CD14-positive monocyte (primary cell): Measurements from ENCODE around the gene TAF4. TPM values are rescaled to one million over a fixed set of nuclear protein-coding genes. Genes with fewer than 3 reads are reported as not detected.
A peak's percentile ranks its signal among the peaks of the same experiment; 100 is the strongest.

ENCODE experiments used
- DNase-seq, 3 donors: peaks; one replicate each; pipeline ENCODE4 v3.0.0-alpha.2; 2011 to 2022
- H2AFZ ChIP-seq: 2 replicates; pipeline ENCODE4 v1.6.0; 2012; ENCODE audit warnings: mild to moderate bottlenecking, low read depth, low read length, inconsistent platforms; ENCODE audit not compliant: insufficient read depth, poor library complexity, severe bottlenecking
- H3K27ac ChIP-seq, 2 donors: 1 replicate in 1 of 2; 2 replicates in 1 of 2; pipeline ENCODE4 v1.5.1; 2012 to 2013; ENCODE audit warnings: low read length in 2 of 2, control low read depth in 1 of 2, inconsistent platforms in 1 of 2, low read depth in 1 of 2, mild to moderate bottlenecking in 1 of 2
- H3K27me3 ChIP-seq, 2 donors: one replicate each; pipeline versions ENCODE4 v1.6.0 to v1.6.1; 2011 to 2013; ENCODE audit warnings: low read length in 2 of 2; ENCODE audit not compliant: control insufficient read depth in 2 of 2, insufficient read depth in 2 of 2
- H3K36me3 ChIP-seq, 2 donors: replicated peaks in 1 of 2; 1 replicate in 1 of 2; 2 replicates in 1 of 2; pipeline versions ENCODE4 v1.5.1 to v1.6.1; 2012 to 2013; ENCODE audit warnings: low read length in 2 of 2, control low read depth in 1 of 2, inconsistent platforms in 1 of 2, mild to moderate bottlenecking in 1 of 2; ENCODE audit not compliant: insufficient read depth in 2 of 2, control insufficient read depth in 1 of 2
- H3K4me1 ChIP-seq, 2 donors: 1 replicate in 1 of 2; 2 replicates in 1 of 2; pipeline versions ENCODE4 v1.5.1 to v1.6.1; 2012 to 2013; ENCODE audit warnings: low read length in 2 of 2, control low read depth in 1 of 2, inconsistent platforms in 1 of 2, mild to moderate bottlenecking in 1 of 2, moderate library complexity in 1 of 2; ENCODE audit not compliant: insufficient read depth in 2 of 2, control insufficient read depth in 1 of 2
- H3K4me2 ChIP-seq: replicated peaks from 2 replicates; pipeline ENCODE3; 2012; ENCODE audit warnings: low read length, moderate library complexity, mild to moderate bottlenecking; ENCODE audit not compliant: poor library complexity, severe bottlenecking; ENCODE audit errors: extremely low read depth
- H3K4me3 ChIP-seq, 3 experiments: fragments of 200-600 bp in 1 of 3; sonication (generic) in 1 of 3; replicated peaks in 1 of 3; 1 replicate in 2 of 3; 2 replicates in 1 of 3; pipeline ENCODE4 v1.5.1; 2011 to 2013; ENCODE audit warnings: low read length in 3 of 3, mild to moderate bottlenecking in 3 of 3, control low read depth in 2 of 3, low read depth in 2 of 3, inconsistent platforms in 1 of 3, moderate library complexity in 1 of 3
- H3K79me2 ChIP-seq: 2 replicates; pipeline ENCODE4 v1.6.0; 2012; ENCODE audit warnings: mild to moderate bottlenecking, control low read depth, inconsistent platforms, low read length, moderate library complexity; ENCODE audit not compliant: insufficient read depth
- H3K9ac ChIP-seq: 2 replicates; pipeline ENCODE4 v1.6.0; 2017; ENCODE audit warnings: low read length, mild to moderate bottlenecking; ENCODE audit not compliant: insufficient read depth, poor library complexity, severe bottlenecking
- H3K9me3 ChIP-seq, 2 donors: replicated peaks in 1 of 2; 1 replicate in 1 of 2; 2 replicates in 1 of 2; pipeline versions ENCODE4 v1.5.1 to v1.6.1; 2012 to 2013; ENCODE audit warnings: low read length in 2 of 2, control low read depth in 1 of 2; ENCODE audit not compliant: control insufficient read depth in 1 of 2, insufficient read depth in 1 of 2
- H4K20me1 ChIP-seq: 2 replicates; pipeline ENCODE4 v1.6.0; 2012; ENCODE audit warnings: mild to moderate bottlenecking, low read length, control low read depth, moderate library complexity; ENCODE audit not compliant: insufficient read depth
- H3K27ac Mint-ChIP-seq, 7 donors: one replicate each; pipeline ENCODE4 v1.8.0; 2020; ENCODE audit warnings: mild to moderate bottlenecking in 7 of 7, mixed read lengths in 7 of 7, moderate library complexity in 6 of 7, inconsistent platforms in 2 of 7
- H3K27me3 Mint-ChIP-seq, 3 donors: one replicate each; pipeline ENCODE4 v1.8.0; 2021 to 2022; ENCODE audit warnings: low read depth in 3 of 3, mild to moderate bottlenecking in 3 of 3, mixed read lengths in 3 of 3, moderate library complexity in 3 of 3, inconsistent platforms in 1 of 3
- H3K36me3 Mint-ChIP-seq, 2 donors: one replicate each; pipeline ENCODE4 v1.8.0; 2020; ENCODE audit warnings: mixed read lengths in 2 of 2, inconsistent platforms in 1 of 2, mild to moderate bottlenecking in 1 of 2
- H3K4me1 Mint-ChIP-seq: one replicate; pipeline ENCODE4 v1.8.0; 2020; ENCODE audit warnings: mild to moderate bottlenecking, mixed read lengths
- H3K4me3 Mint-ChIP-seq, 2 donors: one replicate each; pipeline ENCODE4 v1.8.0; 2020; ENCODE audit warnings: mild to moderate bottlenecking in 2 of 2, mixed read lengths in 2 of 2, moderate library complexity in 1 of 2
- H3K9me3 Mint-ChIP-seq, 7 donors: one replicate each; pipeline ENCODE4 v1.8.0; 2020 to 2022; ENCODE audit warnings: mixed read lengths in 7 of 7, mild to moderate bottlenecking in 6 of 7, moderate library complexity in 6 of 7, inconsistent platforms in 2 of 7
- WGBS: methylation state at CpG from one replicate; pipeline ENCODE4 v1.1.5; 2013; ENCODE audit warnings: missing lambda C conversion rate; ENCODE audit not compliant: insufficient coverage; 5-methylcytosine and 5-hydroxymethylcytosine counted together
- intact Hi-C, 2 donors: fragments of 100-400 bp; cut with micrococcal nuclease; formaldehyde crosslinking; loops; one replicate each; pipeline versions ENCODE4 v1.15.0 to v1.15.1; 2023
- polyA plus RNA-seq, 3 donors: library from polyadenylated mRNA; depleted of rRNA in 1 of 3; unstranded in 2 of 3; stranded (reverse) in 1 of 3; fragments of 300-500 nt in 2 of 3; fragments of >200 nt in 1 of 3; fragmentation: Illumina TruSeq in 2 of 3; gene quantifications; 1 replicate in 2 of 3; 2 replicates in 1 of 3; pipeline ENCODE4 v1.2.3, GENCODE V29; 2012 to 2021
- TF ChIP-seq, protein P1 (sequence below): fragments of 200-600 bp; IDR thresholded peaks from one replicate; pipeline ENCODE4 v1.8.0; 2022; ENCODE audit warnings: antibody characterized with exemption, mild to moderate bottlenecking

The TAF4 gene
- polyA plus RNA-seq, 3 donors: 0.48 to 14.9 (median 0.99) TPM

GRCh38 chr20:61989741-61990140 is 75.9 kb downstream of the TAF4 start:
- H3K9ac ChIP-seq: no peak overlapping the region
- no peak overlapping the region for H3K4me2 ChIP-seq
- H3K4me3 ChIP-seq: no peak overlapping the region
- H4K20me1 ChIP-seq: no peaks in the 10 kb centered on the region
- TF ChIP-seq, protein P1, sequence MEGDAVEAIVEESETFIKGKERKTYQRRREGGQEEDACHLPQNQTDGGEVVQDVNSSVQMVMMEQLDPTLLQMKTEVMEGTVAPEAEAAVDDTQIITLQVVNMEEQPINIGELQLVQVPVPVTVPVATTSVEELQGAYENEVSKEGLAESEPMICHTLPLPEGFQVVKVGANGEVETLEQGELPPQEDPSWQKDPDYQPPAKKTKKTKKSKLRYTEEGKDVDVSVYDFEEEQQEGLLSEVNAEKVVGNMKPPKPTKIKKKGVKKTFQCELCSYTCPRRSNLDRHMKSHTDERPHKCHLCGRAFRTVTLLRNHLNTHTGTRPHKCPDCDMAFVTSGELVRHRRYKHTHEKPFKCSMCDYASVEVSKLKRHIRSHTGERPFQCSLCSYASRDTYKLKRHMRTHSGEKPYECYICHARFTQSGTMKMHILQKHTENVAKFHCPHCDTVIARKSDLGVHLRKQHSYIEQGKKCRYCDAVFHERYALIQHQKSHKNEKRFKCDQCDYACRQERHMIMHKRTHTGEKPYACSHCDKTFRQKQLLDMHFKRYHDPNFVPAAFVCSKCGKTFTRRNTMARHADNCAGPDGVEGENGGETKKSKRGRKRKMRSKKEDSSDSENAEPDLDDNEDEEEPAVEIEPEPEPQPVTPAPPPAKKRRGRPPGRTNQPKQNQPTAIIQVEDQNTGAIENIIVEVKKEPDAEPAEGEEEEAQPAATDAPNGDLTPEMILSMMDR: no peak
- no peaks in the 10 kb centered on the region for H3K27me3 Mint-ChIP-seq
- intact Hi-C loops: no loop called here
- H3K27me3 ChIP-seq: no peaks in the 10 kb centered on the region
- H3K27ac ChIP-seq: no peak overlapping the region
- H2AFZ ChIP-seq: no peak overlapping the region
- H3K36me3 ChIP-seq: peaks cover 71 to 89% of the 10 kb centered on the region in 2 donors
- H3K9me3 Mint-ChIP-seq: peaks cover 29 to 42% (median 32%) of the 10 kb centered on the region in 7 donors
- WGBS: 97% methylated on average over 14 of the region's 14 CpGs
- H3K27ac Mint-ChIP-seq: no peak overlapping the region
- H3K36me3 Mint-ChIP-seq: peaks cover 79 to 87% of the 10 kb centered on the region in 2 donors
- DNase-seq: no peak
- H3K4me1 ChIP-seq: no peaks in the 10 kb centered on the region
- H3K4me3 Mint-ChIP-seq: no peak overlapping the region
- H3K9me3 ChIP-seq: peaks cover 20 to 34% of the 10 kb centered on the region in 2 donors
- H3K4me1 Mint-ChIP-seq: no peaks in the 10 kb centered on the region
- H3K79me2 ChIP-seq: no peaks in the 10 kb centered on the region

GRCh38 chr20:61988665-61989064 is 77.0 kb downstream of the TAF4 start:
- WGBS: 94% methylated on average over 15 of the region's 18 CpGs
- Mint-ChIP-seq H3K27me3 (peaks cover 0 to 2% (median 1%) of the 10 kb centered on the region in 3 donors), H3K27ac (peak overlapping the region in 1 of 7 donors; percentile 61), H3K4me3 (no peak overlapping the region), H3K4me1 (peaks cover 7% of the 10 kb centered on the region), H3K9me3 (peaks cover 29 to 44% (median 35%) of the 10 kb centered on the region in 7 donors), H3K36me3 (peaks cover 75 to 82% of the 10 kb centered on the region in 2 donors)
- Histone ChIP-seq H3K27ac (no peak overlapping the region), H3K4me3 (no peak overlapping the region), H3K4me1 (peaks cover 5 to 7% of the 10 kb centered on the region in 2 donors), H2AFZ (no peak overlapping the region), H3K27me3 (no peaks in the 10 kb centered on the region), H3K79me2 (no peaks in the 10 kb centered on the region), H3K36me3 (peaks cover 60 to 78% of the 10 kb centered on the region in 2 donors), H3K9me3 (peaks cover 20 to 36% of the 10 kb centered on the region in 2 donors), H4K20me1 (no peaks in the 10 kb centered on the region), H3K9ac (no peak overlapping the region), H3K4me2 (no peak overlapping the region)
- TF ChIP-seq, protein P1: no peak
- DNase-seq: no peak
- intact Hi-C loops: no loop called here
